GM21423 (cell line): Measurements from ENCODE around the gene BTNL8.
A peak's percentile ranks its signal among the peaks of the same experiment; 100 is the strongest.

ENCODE experiments used
- ATAC-seq: cut with Tn5 transposase; IDR thresholded peaks from one replicate; pipeline ENCODE4 v1.9.1; 2021; ENCODE audit warnings: mild to moderate bottlenecking, moderate library complexity; ENCODE audit not compliant: unreplicated experiment

BTNL8 gene, protein sequence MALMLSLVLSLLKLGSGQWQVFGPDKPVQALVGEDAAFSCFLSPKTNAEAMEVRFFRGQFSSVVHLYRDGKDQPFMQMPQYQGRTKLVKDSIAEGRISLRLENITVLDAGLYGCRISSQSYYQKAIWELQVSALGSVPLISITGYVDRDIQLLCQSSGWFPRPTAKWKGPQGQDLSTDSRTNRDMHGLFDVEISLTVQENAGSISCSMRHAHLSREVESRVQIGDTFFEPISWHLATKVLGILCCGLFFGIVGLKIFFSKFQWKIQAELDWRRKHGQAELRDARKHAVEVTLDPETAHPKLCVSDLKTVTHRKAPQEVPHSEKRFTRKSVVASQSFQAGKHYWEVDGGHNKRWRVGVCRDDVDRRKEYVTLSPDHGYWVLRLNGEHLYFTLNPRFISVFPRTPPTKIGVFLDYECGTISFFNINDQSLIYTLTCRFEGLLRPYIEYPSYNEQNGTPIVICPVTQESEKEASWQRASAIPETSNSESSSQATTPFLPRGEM

DNA sequence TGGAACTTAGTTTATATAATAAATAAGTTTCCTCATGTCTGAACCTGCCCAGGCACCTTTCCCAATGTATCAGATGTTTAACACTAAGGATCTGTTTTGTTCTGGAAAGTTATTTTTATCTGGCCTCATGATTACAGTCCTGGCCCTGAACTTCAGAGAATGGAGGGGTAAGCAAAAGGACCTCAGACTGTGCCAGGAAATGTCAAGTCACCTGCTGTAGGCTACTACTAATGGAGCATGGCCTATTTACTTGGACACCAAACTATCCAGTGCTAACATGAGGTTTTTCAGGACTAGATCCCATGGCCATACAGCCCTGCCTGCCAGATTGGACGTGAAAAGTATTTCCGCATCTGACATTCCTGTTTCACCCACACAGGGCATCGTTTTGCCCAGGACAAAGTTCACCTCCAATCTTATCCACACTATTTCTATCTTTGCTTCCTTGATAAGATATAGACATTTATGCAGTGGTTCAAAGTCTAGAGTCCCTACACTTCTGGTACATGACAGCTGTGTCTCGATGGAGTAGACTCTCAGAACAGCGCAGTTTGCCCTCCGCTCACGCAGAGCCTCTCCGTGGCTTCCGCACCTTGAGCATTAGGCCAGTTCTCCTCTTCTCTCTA lies at the start of gene BTNL8:
Gene BTNL8 (plus strand): TSS at position 539 of the 626 bp plus-strand sequence. CDS start 152 bp downstream, outside the sequence.
- ATAC-seq, result no peak

DNA sequence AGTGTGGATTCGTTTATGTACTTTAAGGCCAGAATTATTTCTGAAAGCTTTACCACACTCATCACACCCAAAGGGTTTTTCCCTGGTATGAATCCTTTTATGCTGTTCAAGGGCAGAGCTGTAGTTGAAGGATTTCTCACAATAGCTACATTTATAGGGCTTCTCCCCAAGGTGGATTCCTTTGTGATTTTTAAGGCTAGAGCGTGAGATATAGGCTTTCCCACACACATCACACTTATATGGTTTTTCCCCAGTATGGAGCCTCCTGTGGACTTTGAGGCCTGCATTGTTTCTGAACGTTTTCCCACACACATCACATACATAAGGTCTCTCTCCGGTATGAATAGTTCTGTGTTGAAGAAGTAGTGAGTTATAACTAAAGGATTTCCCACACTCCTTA lies 49.1 kb upstream of the BTNL8 start:
- ATAC-seq, result no peak

- ATAC-seq, result no peak
These were observed 48.4 kb upstream of the BTNL8 start for GRCh38 chr5:180850434-180851078.

DNA sequence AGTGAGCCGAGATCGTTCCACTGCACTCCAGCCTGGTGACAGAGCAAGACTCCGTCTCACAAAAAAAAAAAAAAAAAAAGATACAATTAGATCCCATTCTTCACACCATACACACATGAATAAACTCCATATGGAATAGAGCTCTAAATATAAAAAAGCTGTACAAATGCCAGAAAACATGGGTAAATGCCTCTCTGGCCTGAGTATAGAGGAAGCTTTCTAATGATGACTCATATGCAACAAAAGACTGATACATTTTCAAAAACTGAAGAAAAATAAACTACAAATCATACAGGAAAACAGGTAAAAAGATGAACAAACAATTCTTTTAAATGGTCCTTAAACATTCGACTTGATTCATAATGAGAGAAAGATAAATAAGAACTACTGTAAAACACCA lies 46.5 kb upstream of the BTNL8 start:
- no peak for ATAC-seq

GRCh38 chr5:180853121-180853847 lies 45.7 kb upstream of the BTNL8 start:
- no peak for ATAC-seq

- ATAC-seq, result no peak
These were observed 45.1 kb upstream of the BTNL8 start for GRCh38 chr5:180853848-180854176.

- ATAC-seq, result no peak
These were observed 40.4 kb upstream of the BTNL8 start for GRCh38 chr5:180858586-180858985.

- peak; percentile 47 for ATAC-seq
These were observed 38.6 kb upstream of the BTNL8 start for GRCh38 chr5:180860273-180860886.

DNA sequence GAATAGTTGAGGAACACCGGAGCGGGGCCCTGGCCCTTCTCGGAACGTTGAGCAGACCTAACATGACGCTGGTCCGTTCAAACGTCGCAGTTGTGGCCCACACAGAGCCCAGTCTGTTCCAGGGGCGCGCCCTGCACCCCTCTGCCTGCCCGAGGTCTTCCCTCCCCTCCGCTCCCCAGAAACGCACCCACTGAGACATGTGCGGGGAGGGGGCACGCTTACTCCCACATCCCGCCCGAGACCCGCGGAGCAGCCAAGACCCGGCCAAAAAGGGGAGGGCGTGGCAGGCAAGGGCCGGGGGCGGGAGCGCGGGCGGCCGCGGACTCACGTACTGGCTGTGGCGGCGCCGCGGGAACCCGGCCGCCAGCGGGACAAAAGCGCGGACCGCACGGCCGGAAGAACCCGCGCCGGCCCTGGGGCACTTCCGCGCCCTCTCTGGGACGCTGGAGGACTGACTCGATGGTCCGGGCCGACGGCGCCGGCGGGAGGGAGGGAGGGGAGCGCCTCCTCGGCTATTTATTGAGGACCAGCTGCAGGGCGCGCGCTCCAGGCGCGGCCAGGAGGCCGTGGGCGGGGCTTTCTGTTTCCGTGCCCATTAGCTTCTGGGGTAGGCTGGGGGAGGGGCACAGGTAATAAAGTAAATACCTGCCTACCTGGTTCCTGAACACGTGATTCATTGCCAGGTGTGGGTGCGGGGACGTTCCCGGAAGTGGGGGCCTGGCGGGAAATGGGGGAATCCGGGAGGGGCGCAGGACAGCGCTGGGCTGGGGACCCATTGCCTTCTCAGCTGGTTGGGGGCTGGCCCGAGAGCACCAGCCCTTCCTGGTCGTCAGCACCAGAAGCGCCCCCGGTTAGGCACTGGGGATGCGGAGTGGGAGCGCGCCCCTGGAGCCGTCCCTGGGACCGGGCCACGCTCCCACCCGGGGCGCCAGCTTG lies 37.8 kb upstream of the BTNL8 start, which contains the start of gene ZFP62:
Gene ZFP62 (minus strand): TSS at position 390 of the 936 bp plus-strand sequence. CDS start 57 bp downstream, at position 333.
- ATAC-seq, result peak; percentile 88

DNA sequence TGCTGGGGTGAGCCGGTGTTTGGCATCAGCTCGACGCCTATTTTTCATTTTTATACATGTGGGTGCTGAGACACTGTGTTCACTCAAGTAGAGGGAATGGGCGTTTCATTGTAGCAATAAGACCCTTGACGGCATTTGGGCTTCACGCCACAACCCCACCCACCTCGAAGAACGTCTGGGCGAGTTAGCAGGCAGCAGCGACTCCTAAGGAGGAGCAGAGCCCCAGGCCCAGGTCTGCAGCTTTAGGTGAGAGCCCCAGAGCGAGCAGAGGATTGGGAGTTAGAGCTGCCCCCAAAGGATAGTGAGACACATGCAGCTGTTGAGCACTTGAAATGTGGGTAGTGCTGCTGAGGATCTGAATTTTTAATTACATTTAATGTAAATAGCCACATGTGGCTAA lies 36.3 kb upstream of the BTNL8 start:
- no peak for ATAC-seq

GRCh38 chr5:180865981-180866695 lies 32.8 kb upstream of the BTNL8 start:
- ATAC-seq, result no peak

GRCh38 chr5:180866985-180867384 lies 32.0 kb upstream of the BTNL8 start:
- no peak for ATAC-seq

DNA sequence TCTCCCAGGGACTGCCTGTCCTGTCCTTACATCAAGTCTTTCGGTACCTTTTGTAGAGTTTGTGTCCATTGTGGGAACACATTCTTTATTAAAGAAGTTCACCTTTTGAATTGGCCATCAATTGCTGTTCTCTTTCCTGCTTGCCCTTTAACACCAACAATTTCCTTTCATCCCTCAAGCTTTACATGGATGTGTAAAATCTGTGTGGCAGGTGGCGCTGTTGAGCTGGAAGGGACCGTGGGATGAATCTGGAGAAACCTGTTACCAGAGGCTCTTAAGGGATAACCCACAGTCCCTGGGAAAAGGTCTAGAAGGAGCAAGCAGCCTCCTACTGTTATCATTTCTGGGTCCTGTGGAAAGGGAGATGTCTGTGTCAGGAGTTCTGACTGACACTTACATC lies 30.0 kb upstream of the BTNL8 start:
- ATAC-seq, result no peak

GRCh38 chr5:180869587-180869986 lies 29.4 kb upstream of the BTNL8 start:
- no peak for ATAC-seq

DNA sequence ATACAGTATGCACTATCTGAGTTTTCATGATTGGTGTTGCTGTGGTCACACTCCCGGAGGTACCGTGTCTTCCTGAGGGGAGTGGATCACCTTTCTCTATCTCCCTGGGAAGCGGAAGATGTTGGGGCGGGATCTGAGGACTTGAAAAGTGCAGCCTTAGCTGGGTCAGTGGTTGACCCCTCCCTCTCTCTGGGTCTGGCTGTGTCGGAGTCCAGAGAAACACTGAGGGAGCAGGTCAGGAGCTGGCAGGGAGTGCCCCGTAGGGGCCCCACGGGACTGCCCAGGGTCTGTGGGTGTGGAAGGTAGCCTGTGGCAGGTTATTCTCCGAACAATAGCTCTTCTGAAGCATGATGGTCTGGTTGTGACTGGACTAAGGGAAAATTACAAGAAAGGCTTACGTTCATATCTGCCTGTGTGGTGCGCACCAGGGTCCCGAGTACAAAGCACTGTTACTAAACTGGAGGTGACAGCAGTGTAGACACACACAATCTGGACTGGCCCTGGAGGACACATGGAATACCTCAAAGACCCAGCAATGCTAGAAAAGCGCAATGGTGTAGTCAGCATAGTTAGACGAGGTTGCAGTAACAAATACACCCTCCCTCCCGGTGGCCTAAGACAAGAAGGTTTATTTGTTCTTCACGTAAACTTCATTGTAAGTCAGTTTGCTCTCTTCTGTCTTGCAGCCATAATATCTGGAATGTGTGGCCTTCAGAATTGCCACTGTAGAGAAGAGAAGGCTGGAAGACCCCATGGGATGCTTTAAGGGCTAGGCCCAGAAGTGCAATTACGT lies 28.5 kb upstream of the BTNL8 start:
- no peak for ATAC-seq

- no peak for ATAC-seq
These were observed 26.5 kb upstream of the BTNL8 start for GRCh38 chr5:180872419-180872818.

- ATAC-seq, result peak; percentile 47
These were observed 25.1 kb upstream of the BTNL8 start for GRCh38 chr5:180873615-180874520.
